ENCODE measurements around the gene PSTPIP1. TPM values are rescaled to one million over a fixed set of nuclear protein-coding genes. Genes with fewer than 3 reads are reported as not detected.

Gene PSTPIP1
- polyA plus RNA-seq, 1 donor from 2014 or later, result not detected

DNA sequence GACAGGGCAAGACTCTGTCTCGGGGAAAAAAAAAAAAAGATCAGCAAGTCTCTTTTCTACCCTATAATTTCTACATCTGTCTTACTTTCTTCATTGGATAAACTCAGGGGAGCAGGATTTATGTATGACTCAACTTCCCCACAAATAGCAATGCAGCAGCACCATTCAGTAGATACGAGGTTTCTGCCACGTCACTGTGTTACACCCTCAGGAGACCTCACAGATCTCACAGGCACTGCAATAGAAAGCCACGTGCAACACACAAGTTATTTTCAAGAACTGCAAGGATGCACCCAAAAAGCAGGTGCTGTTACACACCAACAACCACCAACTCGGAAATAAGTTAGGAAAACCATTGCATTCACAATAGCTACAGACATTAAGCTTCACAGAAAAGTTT, 45.7 kb downstream of the PSTPIP1 start:
- no peak overlapping the region for H3K4me2 ChIP-seq (ENCODE audit: low read length)

DNA sequence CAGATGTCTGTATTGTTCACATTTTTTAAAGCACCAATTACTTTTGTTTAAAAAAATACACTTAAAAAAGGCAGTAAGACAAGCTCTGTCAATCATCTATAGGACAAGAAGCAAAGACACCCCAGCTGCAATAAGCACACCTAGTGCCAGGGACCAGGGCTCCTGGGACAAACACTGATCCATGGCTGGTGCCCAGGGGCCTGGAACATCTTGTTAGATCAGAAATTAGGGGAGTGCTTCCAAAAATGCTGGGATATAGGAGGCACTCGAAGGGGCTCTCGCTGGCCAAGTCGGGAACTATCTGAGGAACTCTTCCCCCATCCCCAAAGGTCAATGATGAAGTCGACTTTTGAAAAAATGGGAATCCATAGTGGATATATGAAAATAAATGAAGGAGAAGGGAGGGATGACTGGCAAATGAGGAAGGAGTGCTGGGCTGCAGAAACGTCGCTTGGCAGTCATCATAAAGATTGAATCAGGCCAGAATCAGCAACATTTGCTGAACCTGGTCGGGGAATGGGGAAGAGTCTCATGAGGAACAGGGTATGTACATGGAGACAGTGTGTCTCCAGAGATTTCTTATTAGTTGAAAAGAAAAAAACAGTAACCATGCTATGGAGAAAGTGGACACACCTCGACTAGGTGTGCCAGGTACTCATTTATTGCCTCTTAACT, 47.5 kb downstream of the PSTPIP1 start:
- H3K4me2 ChIP-seq (ENCODE audit: low read length), result no peak overlapping the region
- no peaks in the 10 kb centered on the region for H3F3A ChIP-seq (ENCODE audit: insufficient read depth, low read length, poor library complexity, severe bottlenecking)
- no peak overlapping the region for H2AFZ ChIP-seq (ENCODE audit: low read depth, low read length)
- no peaks in the 10 kb centered on the region for H3K79me2 ChIP-seq (replicated peaks; ENCODE audit: insufficient read depth, low read length)
- H3K9me3 ChIP-seq (ENCODE audit: low read length), result no peaks in the 10 kb centered on the region
- H3K4me3 ChIP-seq (ENCODE audit: low read length), result no peak overlapping the region
- peaks cover 11% of the 10 kb centered on the region for H3K36me3 ChIP-seq (ENCODE audit: insufficient read depth, low read length)
- H3K9ac ChIP-seq (ENCODE audit: low read length), result no peak overlapping the region
- TF ChIP-seq, protein P1, sequence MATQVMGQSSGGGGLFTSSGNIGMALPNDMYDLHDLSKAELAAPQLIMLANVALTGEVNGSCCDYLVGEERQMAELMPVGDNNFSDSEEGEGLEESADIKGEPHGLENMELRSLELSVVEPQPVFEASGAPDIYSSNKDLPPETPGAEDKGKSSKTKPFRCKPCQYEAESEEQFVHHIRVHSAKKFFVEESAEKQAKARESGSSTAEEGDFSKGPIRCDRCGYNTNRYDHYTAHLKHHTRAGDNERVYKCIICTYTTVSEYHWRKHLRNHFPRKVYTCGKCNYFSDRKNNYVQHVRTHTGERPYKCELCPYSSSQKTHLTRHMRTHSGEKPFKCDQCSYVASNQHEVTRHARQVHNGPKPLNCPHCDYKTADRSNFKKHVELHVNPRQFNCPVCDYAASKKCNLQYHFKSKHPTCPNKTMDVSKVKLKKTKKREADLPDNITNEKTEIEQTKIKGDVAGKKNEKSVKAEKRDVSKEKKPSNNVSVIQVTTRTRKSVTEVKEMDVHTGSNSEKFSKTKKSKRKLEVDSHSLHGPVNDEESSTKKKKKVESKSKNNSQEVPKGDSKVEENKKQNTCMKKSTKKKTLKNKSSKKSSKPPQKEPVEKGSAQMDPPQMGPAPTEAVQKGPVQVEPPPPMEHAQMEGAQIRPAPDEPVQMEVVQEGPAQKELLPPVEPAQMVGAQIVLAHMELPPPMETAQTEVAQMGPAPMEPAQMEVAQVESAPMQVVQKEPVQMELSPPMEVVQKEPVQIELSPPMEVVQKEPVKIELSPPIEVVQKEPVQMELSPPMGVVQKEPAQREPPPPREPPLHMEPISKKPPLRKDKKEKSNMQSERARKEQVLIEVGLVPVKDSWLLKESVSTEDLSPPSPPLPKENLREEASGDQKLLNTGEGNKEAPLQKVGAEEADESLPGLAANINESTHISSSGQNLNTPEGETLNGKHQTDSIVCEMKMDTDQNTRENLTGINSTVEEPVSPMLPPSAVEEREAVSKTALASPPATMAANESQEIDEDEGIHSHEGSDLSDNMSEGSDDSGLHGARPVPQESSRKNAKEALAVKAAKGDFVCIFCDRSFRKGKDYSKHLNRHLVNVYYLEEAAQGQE (IDR thresholded peaks at IDR 0.05; ENCODE audit: borderline replicate concordance), result no peak
- TF ChIP-seq SMC3 (conservative IDR thresholded peaks at IDR 0.05; ENCODE audit: poor library complexity) (no peak), POLR2AphosphoS5 (IDR thresholded peaks at IDR 0.05) (no peak), MXI1 (conservative IDR thresholded peaks at IDR 0.05; ENCODE audit: poor library complexity, severe bottlenecking) (no peak), EZH2 (IDR thresholded peaks at IDR 0.05; ENCODE audit: borderline replicate concordance, insufficient read depth, low read length, poor library complexity, severe bottlenecking) (no peak)
- H3K27ac ChIP-seq (ENCODE audit: low read length), result no peak overlapping the region
- no peaks in the 10 kb centered on the region for H4K20me1 ChIP-seq (ENCODE audit: insufficient read depth)
- no peaks in the 10 kb centered on the region for H3K9me2 ChIP-seq (ENCODE audit: insufficient read depth, low read length)
- no peaks in the 10 kb centered on the region for H3K27me3 ChIP-seq (ENCODE audit: insufficient read depth, low read depth, low read length)

More for the DNA sequence above, 45.7 kb downstream of the PSTPIP1 start:
- Histone ChIP-seq H3K79me2 (replicated peaks; ENCODE audit: insufficient read depth, low read length) (no peaks in the 10 kb centered on the region), H3K27me3 (ENCODE audit: insufficient read depth, low read depth, low read length) (no peaks in the 10 kb centered on the region), H3K4me3 (ENCODE audit: low read length) (no peak overlapping the region), H3K9me3 (ENCODE audit: low read length) (no peaks in the 10 kb centered on the region), H3K9me2 (ENCODE audit: insufficient read depth, low read length) (no peaks in the 10 kb centered on the region), H2AFZ (ENCODE audit: low read depth, low read length) (no peak overlapping the region), H3K9ac (ENCODE audit: low read length) (no peak overlapping the region), H4K20me1 (ENCODE audit: insufficient read depth) (no peaks in the 10 kb centered on the region), H3K27ac (ENCODE audit: low read length) (no peak overlapping the region), H3F3A (ENCODE audit: insufficient read depth, low read length, poor library complexity, severe bottlenecking) (no peaks in the 10 kb centered on the region), H3K36me3 (ENCODE audit: insufficient read depth, low read length) (peaks cover 11% of the 10 kb centered on the region)
- TF ChIP-seq MXI1 (conservative IDR thresholded peaks at IDR 0.05; ENCODE audit: poor library complexity, severe bottlenecking), result no peak
- no peak for TF ChIP-seq EP300 (conservative IDR thresholded peaks at IDR 0.05; ENCODE audit: poor library complexity, severe bottlenecking)
- TF ChIP-seq SMC3 (conservative IDR thresholded peaks at IDR 0.05; ENCODE audit: poor library complexity), result no peak

GRCh38 chr15:77042955-77043920, 48.3 kb downstream of the PSTPIP1 start:
- Histone ChIP-seq H3K27me3 (ENCODE audit: insufficient read depth, low read depth, low read length) (no peaks in the 10 kb centered on the region), H3K27ac (ENCODE audit: low read length) (no peak overlapping the region), H3F3A (ENCODE audit: insufficient read depth, low read length, poor library complexity, severe bottlenecking) (no peaks in the 10 kb centered on the region), H3K4me3 (ENCODE audit: low read length) (no peak overlapping the region), H3K79me2 (replicated peaks; ENCODE audit: insufficient read depth, low read length) (no peaks in the 10 kb centered on the region), H2AFZ (ENCODE audit: low read depth, low read length) (no peak overlapping the region), H3K4me2 (ENCODE audit: low read length) (no peak overlapping the region), H4K20me1 (ENCODE audit: insufficient read depth) (no peaks in the 10 kb centered on the region), H3K9ac (ENCODE audit: low read length) (no peak overlapping the region), H3K36me3 (ENCODE audit: insufficient read depth, low read length) (peaks cover 11% of the 10 kb centered on the region), H3K9me2 (ENCODE audit: insufficient read depth, low read length) (no peaks in the 10 kb centered on the region), H3K9me3 (ENCODE audit: low read length) (no peaks in the 10 kb centered on the region)
- TF ChIP-seq SMC3 (conservative IDR thresholded peaks at IDR 0.05; ENCODE audit: poor library complexity) (no peak), POLR2AphosphoS5 (IDR thresholded peaks at IDR 0.05) (no peak), TAF1 (IDR thresholded peaks at IDR 0.05; ENCODE audit: low read depth) (no peak), MXI1 (conservative IDR thresholded peaks at IDR 0.05; ENCODE audit: poor library complexity, severe bottlenecking) (no peak), EZH2 (IDR thresholded peaks at IDR 0.05; ENCODE audit: borderline replicate concordance, insufficient read depth, low read length, poor library complexity, severe bottlenecking) (no peak), RAD21 (conservative IDR thresholded peaks at IDR 0.05) (no peak), EP300 (conservative IDR thresholded peaks at IDR 0.05; ENCODE audit: poor library complexity, severe bottlenecking) (no peak)
- TF ChIP-seq, protein P2, sequence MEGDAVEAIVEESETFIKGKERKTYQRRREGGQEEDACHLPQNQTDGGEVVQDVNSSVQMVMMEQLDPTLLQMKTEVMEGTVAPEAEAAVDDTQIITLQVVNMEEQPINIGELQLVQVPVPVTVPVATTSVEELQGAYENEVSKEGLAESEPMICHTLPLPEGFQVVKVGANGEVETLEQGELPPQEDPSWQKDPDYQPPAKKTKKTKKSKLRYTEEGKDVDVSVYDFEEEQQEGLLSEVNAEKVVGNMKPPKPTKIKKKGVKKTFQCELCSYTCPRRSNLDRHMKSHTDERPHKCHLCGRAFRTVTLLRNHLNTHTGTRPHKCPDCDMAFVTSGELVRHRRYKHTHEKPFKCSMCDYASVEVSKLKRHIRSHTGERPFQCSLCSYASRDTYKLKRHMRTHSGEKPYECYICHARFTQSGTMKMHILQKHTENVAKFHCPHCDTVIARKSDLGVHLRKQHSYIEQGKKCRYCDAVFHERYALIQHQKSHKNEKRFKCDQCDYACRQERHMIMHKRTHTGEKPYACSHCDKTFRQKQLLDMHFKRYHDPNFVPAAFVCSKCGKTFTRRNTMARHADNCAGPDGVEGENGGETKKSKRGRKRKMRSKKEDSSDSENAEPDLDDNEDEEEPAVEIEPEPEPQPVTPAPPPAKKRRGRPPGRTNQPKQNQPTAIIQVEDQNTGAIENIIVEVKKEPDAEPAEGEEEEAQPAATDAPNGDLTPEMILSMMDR (IDR thresholded peaks at IDR 0.05; ENCODE audit: poor library complexity, severe bottlenecking), result no peak
- TF ChIP-seq, protein P1 (IDR thresholded peaks at IDR 0.05; ENCODE audit: borderline replicate concordance), result no peak

Measured in neural cell (in vitro differentiated cells).